Kidney capillary endothelial cell (primary cell): ENCODE data around the gene EP400.
"Not testable (repeated sequence)": the region's sequence is repeated elsewhere in the genome, so short reads cannot be mapped to it uniquely, and the experiment has no call there.

Source experiments
- DNase-seq: peaks from one replicate; pipeline ENCODE4 v3.0.0-alpha.2; 2018; ENCODE audit warnings: low spot score

EP400 gene

GRCh38 chr12:132067182-132067581, 117.4 kb downstream of the EP400 start:
- no peak for DNase-seq

DNA sequence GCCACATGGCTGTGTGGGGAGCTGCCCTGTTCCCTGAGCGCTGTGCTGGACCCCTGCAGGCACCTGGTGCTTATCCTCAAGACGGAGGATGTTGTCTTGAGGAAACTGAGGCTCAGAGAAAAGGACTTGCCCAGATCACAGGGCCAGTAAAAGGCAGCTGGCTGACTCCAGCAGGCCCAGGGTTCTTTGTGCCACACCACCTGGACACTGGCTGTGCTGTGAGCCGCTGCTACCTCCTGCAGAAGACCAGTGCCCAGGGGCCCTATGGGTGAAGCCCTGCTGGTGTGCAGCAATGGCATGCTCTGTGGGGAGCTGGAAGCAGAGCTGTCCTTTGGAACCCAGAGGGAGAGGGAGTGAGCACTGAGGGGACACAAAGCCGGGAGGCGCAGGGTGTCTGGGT, 118.5 kb downstream of the EP400 start:
- no peak for DNase-seq

DNA sequence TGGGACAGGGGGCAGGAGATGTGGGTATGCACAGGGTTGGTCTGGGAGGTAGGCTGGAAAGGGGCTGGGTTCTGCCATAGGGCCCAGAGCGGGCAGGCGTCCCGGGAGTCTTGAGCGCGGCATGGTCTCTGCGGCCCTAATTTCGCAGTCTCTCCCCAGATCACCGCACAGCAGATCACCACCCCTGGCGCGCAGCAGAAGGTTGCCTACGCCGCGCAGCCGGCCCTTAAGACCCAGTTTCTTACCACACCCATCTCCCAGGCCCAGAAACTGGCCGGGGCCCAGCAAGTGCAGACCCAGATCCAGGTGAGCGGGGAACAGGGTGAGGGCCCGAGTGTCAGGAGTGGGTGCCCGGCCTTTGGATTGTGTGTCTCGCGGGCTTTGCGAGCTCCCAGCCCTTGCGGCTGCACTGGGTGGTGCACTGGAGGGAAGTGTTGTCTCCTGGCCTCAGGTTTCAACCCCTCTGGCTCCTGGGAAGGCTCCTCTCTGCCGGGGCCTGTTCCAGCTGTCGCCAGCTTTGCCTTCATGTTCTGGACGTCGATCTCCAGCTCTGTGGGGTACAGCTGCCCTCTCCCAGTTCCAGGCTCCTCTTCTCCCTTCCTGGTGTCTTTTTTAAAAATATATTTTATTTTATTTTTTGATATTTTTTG, 119.7 kb downstream of the EP400 start:
- DNase-seq: no peak

DNA sequence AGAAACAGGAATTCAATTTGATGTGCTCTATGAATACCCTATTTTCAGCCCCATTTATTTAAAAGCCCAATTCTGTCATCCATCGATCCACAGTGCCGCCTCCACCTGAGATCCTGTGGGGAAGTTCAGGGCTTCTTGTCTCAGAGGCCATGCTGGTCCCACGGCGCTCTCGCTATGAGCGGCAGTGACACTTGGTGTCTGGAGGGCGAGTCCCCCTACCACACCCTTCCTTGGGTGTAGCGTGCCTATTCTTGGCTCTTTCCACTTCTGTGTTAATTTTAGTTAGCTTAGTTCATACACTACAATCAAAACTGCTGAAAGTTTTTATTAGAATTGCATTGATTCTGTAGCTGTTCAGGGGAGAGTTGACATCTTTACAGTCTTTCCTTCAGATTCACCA, 120.6 kb downstream of the EP400 start:
- no peak for DNase-seq

- no peak for DNase-seq
Observed at GRCh38 chr12:132071040-132071810, 121.5 kb downstream of the EP400 start.

DNA sequence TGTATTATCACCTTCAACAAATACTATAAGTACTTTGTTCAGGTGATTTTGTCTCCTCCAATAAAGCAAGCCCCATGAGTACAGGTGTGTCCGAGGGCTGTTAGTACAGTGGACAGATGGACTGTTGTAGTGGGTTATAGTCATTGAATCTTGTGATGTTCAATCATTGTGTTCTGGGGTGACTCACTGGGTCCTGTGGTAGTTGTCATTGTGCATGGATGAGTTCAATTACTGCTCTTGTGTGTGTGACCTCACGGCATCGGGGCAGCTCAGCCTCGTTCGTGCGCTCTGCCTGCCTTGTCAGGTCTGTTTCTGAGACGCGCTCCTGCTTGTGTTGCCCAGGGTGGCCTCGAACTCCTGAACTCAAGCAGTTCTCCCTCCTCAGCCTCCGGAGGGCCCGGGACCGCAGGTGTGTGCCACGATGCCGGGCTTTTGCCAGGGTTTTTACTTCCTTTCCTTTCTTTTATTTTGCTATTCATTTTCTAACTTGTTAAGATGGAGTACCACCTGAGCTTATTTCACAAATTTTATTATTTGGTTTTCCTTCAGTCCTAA, 122.2 kb downstream of the EP400 start:
- no peak for DNase-seq

DNA sequence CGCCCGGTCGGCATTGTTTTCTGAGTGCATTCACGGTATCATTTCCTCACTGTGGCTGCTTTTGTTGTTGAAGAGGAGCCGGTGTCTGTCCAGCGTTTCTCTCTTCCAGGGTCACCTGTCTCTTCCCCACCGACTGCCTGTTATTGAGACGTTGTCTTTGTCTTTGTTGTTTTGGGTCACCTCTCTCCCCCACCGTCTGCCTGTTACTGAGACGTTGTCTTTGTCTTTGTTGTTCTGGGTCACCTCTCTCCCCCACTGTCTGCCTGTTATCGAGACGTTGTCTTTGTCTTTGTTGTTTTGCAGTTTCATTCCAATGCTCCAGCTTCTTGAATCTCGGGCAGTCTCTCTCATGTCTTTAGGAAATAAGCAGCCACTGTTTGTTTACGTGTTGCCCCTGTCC, 124.5 kb downstream of the EP400 start:
- no peak for DNase-seq

DNA sequence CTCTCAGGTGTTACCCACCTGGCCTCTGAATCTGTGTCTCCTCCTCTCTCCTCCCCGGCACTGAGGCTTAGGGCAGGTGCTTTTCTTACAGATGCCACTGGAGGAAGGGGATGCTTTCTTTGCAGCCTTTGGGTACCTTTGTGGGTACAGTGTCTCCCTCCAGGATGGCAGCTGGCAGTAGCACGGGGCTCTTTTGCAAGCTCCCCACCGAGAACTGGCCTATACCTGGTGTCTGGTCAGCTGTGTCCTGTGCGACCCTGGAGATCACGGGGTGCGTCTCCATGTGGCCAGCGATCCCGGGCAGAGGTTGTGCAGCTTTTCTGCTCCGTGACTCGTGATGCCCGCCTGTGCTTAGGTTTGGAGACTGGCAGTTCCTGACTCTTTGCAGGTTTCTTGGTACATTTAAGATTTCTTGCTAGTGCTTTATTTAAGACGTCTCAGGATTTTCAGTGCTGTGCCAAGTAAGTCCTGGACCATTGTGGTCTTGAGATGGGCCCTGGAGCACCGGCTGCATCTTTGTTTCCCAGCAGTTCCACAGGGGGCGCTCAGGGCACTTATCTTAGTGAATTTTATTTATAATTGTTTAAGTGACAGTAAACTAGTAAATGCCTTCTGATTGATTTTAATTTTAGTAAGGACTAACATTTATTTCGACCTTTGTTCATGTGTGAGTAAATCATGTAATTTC, 125.4 kb downstream of the EP400 start:
- DNase-seq: no peak

GRCh38 chr12:132075714-132076553, 126.2 kb downstream of the EP400 start:
- no peak for DNase-seq

DNA sequence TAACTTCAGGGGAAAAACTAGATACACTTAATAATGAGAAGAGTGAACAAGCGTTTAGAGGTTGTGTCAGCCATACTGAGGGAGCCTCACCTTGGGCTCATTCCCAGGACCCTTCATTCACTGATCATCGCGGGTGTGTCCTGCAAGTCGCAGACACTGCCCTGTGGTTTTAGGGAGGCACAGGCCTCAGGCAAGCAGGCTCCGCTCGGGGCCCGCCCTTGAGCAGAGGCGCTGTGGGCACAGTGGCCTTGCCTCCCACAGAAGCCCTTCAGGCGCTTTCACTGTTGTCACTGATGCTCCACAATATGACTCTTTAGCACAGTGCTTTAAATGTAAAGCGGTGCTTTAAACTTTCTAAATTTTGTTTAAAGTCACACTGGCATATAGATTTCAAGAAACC, 127.0 kb downstream of the EP400 start:
- no peak for DNase-seq

- no peak for DNase-seq
Observed at GRCh38 chr12:132077322-132078100, 127.8 kb downstream of the EP400 start.

- DNase-seq: peak; percentile 61
Observed at GRCh38 chr12:132078190-132078589, 128.4 kb downstream of the EP400 start.

- no peak for DNase-seq
Observed at GRCh38 chr12:132079200-132079599, 129.5 kb downstream of the EP400 start.

DNA sequence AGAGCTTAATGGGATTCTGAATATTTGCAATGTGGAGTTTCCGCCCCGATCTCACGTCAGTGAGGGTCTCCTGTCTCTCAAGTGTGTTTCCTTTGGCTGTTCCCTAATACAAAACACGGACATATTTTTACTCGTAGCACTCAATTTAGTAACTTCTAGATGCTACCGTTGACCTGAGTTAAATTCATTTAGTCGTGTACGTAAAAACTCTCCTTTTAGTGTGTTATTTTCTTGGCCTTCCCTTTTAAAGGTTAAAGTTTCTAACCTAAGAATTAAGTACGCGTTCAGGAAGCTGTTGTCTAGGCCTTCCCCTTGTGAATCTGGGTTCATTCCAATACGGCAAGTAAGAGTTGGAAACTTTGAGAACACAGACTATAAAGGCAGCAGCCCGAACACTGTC, 130.0 kb downstream of the EP400 start:
- no peak for DNase-seq

DNA sequence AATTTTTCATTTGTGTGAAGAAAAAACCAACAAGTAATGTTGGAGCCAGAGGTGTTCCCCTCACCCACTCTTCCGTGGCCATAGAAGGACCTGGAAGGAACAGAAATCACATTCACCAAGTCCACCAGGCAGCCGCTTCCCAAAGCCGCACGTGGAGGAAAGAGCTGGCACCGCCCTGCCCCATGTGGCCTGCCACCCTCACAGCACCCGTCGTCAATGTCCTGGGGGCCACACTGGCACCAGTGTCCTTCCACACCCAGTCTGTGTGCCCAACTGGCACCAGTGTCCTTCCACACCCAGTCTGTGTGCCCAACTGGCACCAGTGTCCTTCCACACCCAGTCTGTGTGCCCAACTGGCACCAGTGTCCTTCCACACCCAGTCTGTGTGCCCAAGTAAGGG, 130.8 kb downstream of the EP400 start:
- not testable (repeated sequence) for DNase-seq

- no peak for DNase-seq
Observed at GRCh38 chr12:132081423-132081822, 131.7 kb downstream of the EP400 start.

DNA sequence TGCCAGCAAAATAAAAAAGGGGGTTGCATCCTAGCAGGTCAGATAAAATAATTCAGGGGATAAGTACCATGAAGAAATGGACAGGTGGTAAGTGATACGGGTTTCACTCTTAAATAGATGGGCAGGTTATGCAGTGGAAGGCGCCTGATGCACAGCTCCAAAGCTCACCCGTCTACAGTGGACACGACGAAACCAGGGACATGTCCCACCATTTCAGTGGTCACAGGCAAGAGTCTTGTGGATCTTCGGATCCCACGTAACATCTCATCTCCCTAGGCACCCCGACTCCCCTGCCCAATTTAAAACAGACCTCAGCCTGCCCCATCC, 133.8 kb downstream of the EP400 start:
- no peak for DNase-seq

- DNase-seq: peak; percentile 81
Observed at GRCh38 chr12:132083941-132084620, 134.3 kb downstream of the EP400 start.

DNA sequence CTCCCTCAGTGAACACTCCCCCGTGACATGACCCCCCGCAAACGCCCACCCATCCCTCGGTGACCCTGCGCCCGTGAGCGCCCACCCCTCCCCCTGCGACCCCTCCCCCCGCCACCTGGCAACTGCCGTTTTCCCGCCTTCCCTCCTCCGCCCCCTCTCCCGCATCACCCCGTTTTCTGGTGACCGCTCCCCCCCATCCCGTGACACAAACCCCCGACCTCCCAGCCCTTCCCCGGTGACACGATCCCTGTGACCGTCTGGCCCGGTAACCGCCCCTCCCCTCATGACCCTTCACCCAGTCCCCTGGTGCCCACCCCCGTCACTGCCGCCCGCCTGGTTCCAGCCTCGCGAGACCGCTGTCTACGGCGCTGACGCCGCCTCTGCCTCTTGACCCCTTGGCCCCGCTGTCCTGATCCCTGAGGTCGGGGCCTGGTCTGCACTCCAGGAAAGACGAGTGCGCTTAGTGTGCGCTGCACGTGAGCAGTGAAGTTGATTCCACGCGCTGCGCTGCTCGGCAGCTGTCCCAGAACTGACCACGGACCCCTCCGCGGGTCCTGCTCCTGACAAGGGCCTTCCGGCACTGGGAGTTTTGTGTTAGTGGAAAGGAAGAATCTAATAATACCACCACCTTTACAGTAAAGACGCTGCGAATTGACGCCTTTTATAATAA, 135.0 kb downstream of the EP400 start:
- peak; percentile 73 for DNase-seq

DNA sequence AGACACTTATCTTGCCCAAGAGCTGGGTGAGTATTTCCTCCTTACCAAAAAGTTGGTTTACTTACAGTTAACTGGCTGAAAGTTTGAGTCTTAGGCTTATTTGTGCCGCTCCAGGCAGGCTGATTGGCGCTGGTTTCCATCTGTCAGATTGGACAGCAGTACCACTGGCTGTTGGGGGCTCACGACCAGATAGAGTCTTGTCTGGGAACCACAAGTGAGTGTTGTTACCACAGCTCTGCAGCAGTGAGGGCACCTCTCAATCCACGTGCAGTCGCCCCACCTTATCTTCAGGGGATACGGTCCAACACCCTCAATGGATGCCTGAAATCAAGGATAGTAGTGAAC, 135.5 kb downstream of the EP400 start:
- DNase-seq: no peak
